Suprapubic skin (tissue), 4 donors: ENCODE data around the gene MCM6. TPM values are rescaled to one million over a fixed set of nuclear protein-coding genes. Genes with fewer than 3 reads are reported as not detected.
A peak's percentile ranks its signal among the peaks of the same experiment; 100 is the strongest.
"Not testable (repeated sequence)": the region's sequence is repeated elsewhere in the genome, so short reads cannot be mapped to it uniquely, and the experiment has no call there.

ENCODE experiments used
- DNase-seq, 2 donors: peaks; one replicate each; pipeline ENCODE4 v3.0.0-alpha.2; 2019; ENCODE audit warnings: low spot score in 2 of 2
- H3K27ac ChIP-seq: fragments of 200-600 bp; sonication (generic); one replicate; pipeline ENCODE4 v1.5.1; 2019
- H3K27me3 ChIP-seq: fragments of 200-600 bp; sonication (generic); one replicate; pipeline ENCODE4 v1.5.1; 2019
- H3K36me3 ChIP-seq: fragments of 200-600 bp; sonication (generic); one replicate; pipeline ENCODE4 v1.5.1; 2019
- H3K4me1 ChIP-seq: fragments of 200-600 bp; sonication (generic); one replicate; pipeline ENCODE4 v1.5.1; 2019
- H3K4me3 ChIP-seq: fragments of 200-600 bp; sonication (generic); one replicate; pipeline ENCODE4 v1.5.1; 2019; ENCODE audit warnings: mild to moderate bottlenecking
- H3K9me3 ChIP-seq: fragments of 200-600 bp; sonication (generic); one replicate; pipeline ENCODE4 v1.5.1; 2019
- CTCF ChIP-seq, 2 donors: fragments of 200-600 bp in 1 of 2; fragments of 450-650 bp in 1 of 2; sonication (generic) in 1 of 2; IDR thresholded peaks; one replicate each; pipeline ENCODE4 v1.5.1; 2016 to 2019; ENCODE audit warnings: antibody characterized with exemption in 2 of 2, mild to moderate bottlenecking in 1 of 2, moderate library complexity in 1 of 2
- EP300 ChIP-seq: sonication (generic); formaldehyde crosslinking; IDR thresholded peaks from one replicate; pipeline ENCODE4 v1.6.1; 2017; ENCODE audit warnings: antibody characterized with exemption
- POLR2A ChIP-seq, 2 donors: fragments of 450-650 bp; IDR thresholded peaks; one replicate each; pipeline ENCODE4 v1.6.1; 2017; ENCODE audit warnings: antibody characterized with exemption in 2 of 2, mild to moderate bottlenecking in 2 of 2, moderate library complexity in 2 of 2
- POLR2AphosphoS5 ChIP-seq, 3 donors: sonication (generic); formaldehyde crosslinking; IDR thresholded peaks; one replicate each; pipeline ENCODE4 v1.6.1; 2017; ENCODE audit warnings: antibody characterized with exemption in 3 of 3
- WGBS: methylation state at CpG from one replicate; pipeline ENCODE4 v1.1.5; 2018; 5-methylcytosine and 5-hydroxymethylcytosine counted together
- total RNA-seq, 4 donors: library from RNA; depleted of rRNA; stranded (reverse); fragments of >200 nt; gene quantifications; one replicate each; pipeline ENCODE4 v1.1.0, GENCODE V29; 2016

MCM6 gene
- total RNA-seq, 4 donors from 2014 or later = 6.6 to 13.5 (median 7.8) TPM

GRCh38 chr2:135885709-135886108 lies 9.5 kb upstream of the MCM6 start:
- Histone ChIP-seq H3K36me3 (no peaks in the 10 kb centered on the region), H3K27ac (no peak overlapping the region), H3K4me1 (no peaks in the 10 kb centered on the region), H3K9me3 (no peaks in the 10 kb centered on the region), H3K27me3 (no peaks in the 10 kb centered on the region), H3K4me3 (no peak overlapping the region)
- TF ChIP-seq POLR2AphosphoS5 (IDR thresholded peaks at IDR 0.05) = no peak
- no peak for TF ChIP-seq EP300
- TF ChIP-seq CTCF (IDR thresholded peaks at IDR 0.05) = no peak
- TF ChIP-seq POLR2A (IDR thresholded peaks at IDR 0.05) = no peak
- no peak for DNase-seq
- WGBS = 85% methylated on average over 4 of the region's 4 CpGs

DNA sequence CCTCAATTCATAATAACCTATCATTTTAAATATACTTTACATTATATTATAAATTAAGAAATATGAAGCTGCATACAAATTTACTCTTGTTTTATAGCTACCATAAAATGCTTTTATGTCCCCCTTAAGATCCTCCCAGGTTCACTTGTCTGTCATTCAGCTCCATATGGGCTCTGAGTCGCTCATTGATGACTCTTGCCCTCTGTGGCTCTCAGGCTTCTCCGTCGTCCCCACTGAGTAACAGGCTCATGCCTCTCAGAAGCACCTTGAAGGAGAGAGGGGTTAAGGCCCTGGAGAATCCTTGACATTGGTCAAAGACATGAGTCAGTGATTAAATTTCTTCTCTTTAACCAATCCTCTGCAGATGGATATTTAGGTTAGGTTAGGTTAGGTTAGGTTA lies 6.2 kb upstream of the MCM6 start:
- TF ChIP-seq POLR2AphosphoS5 (IDR thresholded peaks at IDR 0.05) (no peak), POLR2A (IDR thresholded peaks at IDR 0.05) (no peak), CTCF (IDR thresholded peaks at IDR 0.05) (no peak), EP300 (no peak)
- Histone ChIP-seq H3K27me3 (no peaks in the 10 kb centered on the region), H3K27ac (no peak overlapping the region), H3K4me3 (no peak overlapping the region), H3K4me1 (no peaks in the 10 kb centered on the region), H3K36me3 (no peaks in the 10 kb centered on the region), H3K9me3 (no peaks in the 10 kb centered on the region)
- 69% methylated on average over 3 of the region's 3 CpGs for WGBS
- no peak for DNase-seq

DNA sequence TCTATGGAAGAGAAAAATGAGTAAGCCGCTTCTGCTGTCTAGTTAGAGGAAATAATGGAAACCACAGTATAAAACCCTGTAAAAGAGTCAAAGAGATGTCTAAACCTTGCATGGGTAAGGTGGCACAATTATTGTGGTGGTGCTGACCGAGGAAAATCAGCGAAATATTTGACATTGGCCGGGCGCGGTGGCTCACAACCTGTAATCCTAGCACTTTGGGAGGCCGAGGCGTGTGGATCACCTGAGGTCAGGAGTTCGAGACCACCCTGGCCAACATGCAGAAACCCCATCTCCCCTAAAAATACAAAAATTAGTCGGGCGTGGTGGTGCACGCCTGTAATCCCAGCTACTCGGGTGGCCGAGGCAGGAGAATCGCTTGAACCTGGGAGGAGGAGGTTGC lies 527 bp upstream of the MCM6 start:
- WGBS = 81% methylated on average over 15 of the region's 15 CpGs
- Histone ChIP-seq H3K4me3 (peak overlapping the region; percentile 91), H3K4me1 (peaks cover 20% of the 10 kb centered on the region)
- H3K27me3 ChIP-seq, H3K36me3 ChIP-seq, H3K27ac ChIP-seq, H3K9me3 ChIP-seq, DNase-seq: not testable (repeated sequence)

- TF ChIP-seq POLR2AphosphoS5 (IDR thresholded peaks at IDR 0.05) = no peak
- TF ChIP-seq EP300 = no peak
- TF ChIP-seq POLR2A (IDR thresholded peaks at IDR 0.05) = no peak
- no peak for TF ChIP-seq CTCF (IDR thresholded peaks at IDR 0.05)
- Histone ChIP-seq H3K4me1 (peaks cover 20% of the 10 kb centered on the region), H3K4me3 (peak overlapping the region; percentile 91), H3K36me3 (peaks cover 8% of the 10 kb centered on the region), H3K27ac (peak overlapping the region; percentile 87), H3K27me3 (no peaks in the 10 kb centered on the region), H3K9me3 (no peaks in the 10 kb centered on the region)
- DNase-seq = peak; percentile 71 to 81
- WGBS = 5% methylated on average over 8 of the region's 26 CpGs
Observed at GRCh38 chr2:135875491-135876065, 665 bp downstream of the MCM6 start.

- whole genome bisulfite sequencing = 82% methylated on average over 19 of the region's 19 CpGs
- Histone ChIP-seq H3K27ac (no peak overlapping the region), H3K9me3 (no peaks in the 10 kb centered on the region), H3K4me3 (peak overlapping the region; percentile 91), H3K4me1 (peaks cover 20% of the 10 kb centered on the region), H3K27me3 (no peaks in the 10 kb centered on the region), H3K36me3 (peaks cover 15% of the 10 kb centered on the region)
- DNase-seq = no peak
- TF ChIP-seq POLR2AphosphoS5 (IDR thresholded peaks at IDR 0.05) = no peak
- no peak for TF ChIP-seq EP300
- TF ChIP-seq POLR2A (IDR thresholded peaks at IDR 0.05) = no peak
- TF ChIP-seq CTCF (IDR thresholded peaks at IDR 0.05) = no peak
Observed at GRCh38 chr2:135874777-135875365, 1.4 kb downstream of the MCM6 start.

DNA sequence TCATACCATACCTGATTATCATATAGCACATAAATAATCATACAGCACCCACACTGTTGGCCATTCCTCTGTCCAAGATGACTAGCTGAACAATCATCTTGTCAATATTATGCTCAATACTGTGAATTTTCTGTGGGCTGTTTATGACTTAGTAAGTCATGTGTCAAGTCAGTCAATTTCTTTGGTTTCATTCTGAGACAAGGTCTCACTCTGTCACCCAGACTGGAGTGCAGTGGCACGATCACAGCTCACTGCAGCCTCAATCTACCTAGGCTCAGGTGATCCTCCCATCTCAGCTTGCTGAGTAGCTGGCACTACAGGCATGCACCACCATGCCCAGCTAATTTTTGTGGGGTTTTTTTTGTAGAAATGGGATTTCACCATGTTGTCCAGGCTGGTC lies 5.7 kb downstream of the MCM6 start:
- H3K36me3 ChIP-seq = peaks cover 53% of the 10 kb centered on the region
- TF ChIP-seq POLR2AphosphoS5 (IDR thresholded peaks at IDR 0.05) (no peak), EP300 (no peak), CTCF (IDR thresholded peaks at IDR 0.05) (no peak), POLR2A (IDR thresholded peaks at IDR 0.05) (no peak)
- no peaks in the 10 kb centered on the region for H3K27me3 ChIP-seq
- 67% methylated on average over 1 of the region's 1 CpG for WGBS
- DNase-seq = no peak
- no peaks in the 10 kb centered on the region for H3K9me3 ChIP-seq
- H3K4me3 ChIP-seq = no peak overlapping the region
- H3K27ac ChIP-seq = no peak overlapping the region
- peaks cover 12% of the 10 kb centered on the region for H3K4me1 ChIP-seq
